ENCODE results near the gene CRY2.

The CRY2 gene

GRCh38 chr11:45927684-45928413, 80.6 kb downstream of the CRY2 start:
- no peak for TF ChIP-seq CTCF (IDR thresholded peaks at IDR 0.05; ENCODE audit: borderline replicate concordance, insufficient read depth, low read depth, low read length)
- H3K4me3 ChIP-seq (ENCODE audit: low read depth, low read length) = no peak overlapping the region

GRCh38 chr11:45928535-45929215, 81.4 kb downstream of the CRY2 start:
- no peak for TF ChIP-seq CTCF (IDR thresholded peaks at IDR 0.05; ENCODE audit: borderline replicate concordance, insufficient read depth, low read depth, low read length)
- H3K4me3 ChIP-seq (ENCODE audit: low read depth, low read length) = no peak overlapping the region

- H3K4me3 ChIP-seq (ENCODE audit: low read depth, low read length) = peak overlapping the region; percentile 35
- TF ChIP-seq CTCF (IDR thresholded peaks at IDR 0.05; ENCODE audit: borderline replicate concordance, insufficient read depth, low read depth, low read length) = no peak
Observed at GRCh38 chr11:45929486-45930030, 82.3 kb downstream of the CRY2 start.

- TF ChIP-seq CTCF (IDR thresholded peaks at IDR 0.05; ENCODE audit: borderline replicate concordance, insufficient read depth, low read depth, low read length) = no peak
- peak overlapping the region; percentile 35 for H3K4me3 ChIP-seq (ENCODE audit: low read depth, low read length)
Observed at GRCh38 chr11:45930031-45930794, 82.9 kb downstream of the CRY2 start.

GRCh38 chr11:45930951-45931570, 83.8 kb downstream of the CRY2 start:
- no peak for TF ChIP-seq CTCF (IDR thresholded peaks at IDR 0.05; ENCODE audit: borderline replicate concordance, insufficient read depth, low read depth, low read length)
- no peak overlapping the region for H3K4me3 ChIP-seq (ENCODE audit: low read depth, low read length)

- TF ChIP-seq CTCF (IDR thresholded peaks at IDR 0.05; ENCODE audit: borderline replicate concordance, insufficient read depth, low read depth, low read length) = no peak
- H3K4me3 ChIP-seq (ENCODE audit: low read depth, low read length) = no peak overlapping the region
Observed at GRCh38 chr11:45931739-45932138, 84.5 kb downstream of the CRY2 start.
